SH-SY5Y (cell line): ENCODE results near the gene GAS2L2.

Experiments used
- GATA2 ChIP-seq: IDR thresholded peaks from 2 replicates; pipeline ENCODE4 v1.6.1; 2011; ENCODE audit warnings: mild to moderate bottlenecking, low read depth, low read length
- GATA3 ChIP-seq: IDR thresholded peaks from 2 replicates; pipeline ENCODE4 v1.6.1; 2011; ENCODE audit warnings: low read depth, mild to moderate bottlenecking, low read length, moderate library complexity

GRCh38 chr17:35747540-35748017 lies 5.5 kb downstream of the GAS2L2 start:
- TF ChIP-seq GATA3, result no peak
- no peak for TF ChIP-seq GATA2
